Central memory CD4-positive, alpha-beta T cell (primary cell): Measurements from ENCODE around the gene EWSR1.

Experiments used
- DNase-seq: peaks from one replicate; pipeline ENCODE4 v3.0.0; 2022

The EWSR1 gene

DNA sequence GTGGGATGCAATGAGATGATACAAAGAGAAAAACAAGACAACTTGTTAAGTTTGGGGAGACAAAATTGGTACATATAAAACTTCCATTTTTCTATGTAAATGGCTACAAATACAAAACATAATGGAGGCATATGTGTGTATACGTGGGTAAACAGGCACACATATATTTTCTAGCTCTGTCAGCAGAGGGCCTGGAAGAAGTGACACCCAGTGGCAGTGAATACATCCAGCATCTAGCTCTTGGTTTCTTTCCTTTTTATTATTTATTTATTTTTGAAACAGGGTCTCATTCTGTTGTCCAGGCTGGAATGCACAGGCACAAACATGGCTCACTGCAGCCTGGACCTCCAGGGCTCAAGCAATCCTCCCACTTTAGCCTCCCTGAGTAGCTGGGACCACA, 52.5 kb downstream of the EWSR1 start:
- DNase-seq: no peak

DNA sequence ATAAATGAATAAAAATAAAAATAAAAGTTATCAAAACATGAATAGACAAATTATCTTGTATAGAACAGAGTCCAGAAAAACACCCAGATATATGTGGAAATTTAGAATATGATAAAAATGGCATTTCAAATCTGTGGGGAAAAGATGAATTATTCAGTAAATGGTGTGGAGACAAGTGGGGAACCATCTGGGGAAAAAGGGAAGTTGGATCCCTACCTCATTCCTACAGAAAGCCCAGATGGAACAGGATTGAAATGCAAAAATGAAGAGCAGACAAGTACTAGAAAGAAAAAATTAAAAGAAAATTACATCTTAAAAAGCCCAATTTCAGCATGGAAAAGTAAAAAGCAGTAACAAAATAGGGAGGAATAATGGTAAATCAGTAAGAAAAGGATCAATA, 55.6 kb downstream of the EWSR1 start:
- DNase-seq: no peak

DNA sequence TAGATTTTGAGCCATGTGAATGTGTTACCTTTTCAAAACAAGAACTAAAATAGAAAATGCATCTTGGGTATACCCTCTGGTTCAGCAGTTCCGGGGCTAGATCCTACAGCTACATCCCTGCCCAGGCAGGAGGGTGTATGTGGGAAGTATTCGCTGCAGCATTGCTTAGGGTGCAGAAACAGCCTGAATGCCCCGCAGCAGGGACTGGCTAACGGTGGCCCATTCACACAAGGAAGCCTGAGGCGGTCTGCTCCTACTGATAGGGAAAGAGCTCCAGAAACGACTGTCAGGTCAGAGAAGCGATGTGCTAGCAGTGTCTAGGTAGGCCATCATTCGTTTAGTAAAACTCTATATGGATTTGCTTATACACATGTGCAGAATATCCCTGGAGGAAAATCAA, 57.3 kb downstream of the EWSR1 start:
- DNase-seq: no peak

DNA sequence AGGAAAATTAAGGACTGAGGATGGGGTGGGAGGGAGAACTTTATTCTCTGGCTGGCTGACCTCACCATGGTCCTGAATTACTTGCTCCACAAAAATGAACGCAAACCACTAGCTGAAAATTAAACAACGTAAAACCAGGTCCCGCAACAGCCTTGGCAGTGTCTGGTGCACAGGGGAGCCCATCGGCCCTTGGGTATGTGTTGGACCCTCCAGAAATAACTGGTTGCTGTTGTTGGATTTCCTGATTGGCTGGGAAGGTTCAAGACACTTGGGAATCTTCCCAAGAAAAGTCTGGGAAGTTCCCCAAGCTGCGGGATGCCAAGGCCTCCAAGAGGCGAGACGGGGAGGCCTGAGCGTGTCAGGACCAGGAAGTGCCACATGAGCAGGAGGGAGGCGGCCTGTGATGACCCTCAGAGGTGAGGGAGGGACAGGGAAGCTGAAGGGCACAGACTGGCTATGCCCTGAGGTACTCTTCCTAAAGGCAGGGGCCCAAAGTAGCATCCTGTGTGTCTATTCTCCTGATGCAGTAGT, 57.8 kb downstream of the EWSR1 start:
- no peak for DNase-seq

DNA sequence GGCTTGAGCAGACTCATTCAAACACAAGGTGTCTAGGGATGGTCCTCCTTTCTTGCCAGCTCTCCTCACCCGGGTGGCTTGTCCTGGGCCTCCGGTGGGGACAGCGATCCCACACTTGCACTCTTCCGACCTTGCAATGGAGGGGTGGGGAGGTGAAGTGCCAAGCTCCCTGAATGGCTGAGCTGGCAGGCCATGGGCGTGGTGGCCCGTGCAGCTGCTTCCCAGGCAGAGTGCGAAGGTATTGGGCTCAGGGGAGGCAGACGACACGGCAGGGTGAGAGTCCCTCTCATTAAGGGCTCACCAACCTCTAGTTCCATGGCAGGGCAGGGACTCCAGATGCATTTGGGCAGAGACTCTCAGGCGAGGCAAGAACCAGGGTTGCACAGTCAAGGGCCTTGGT, 58.4 kb downstream of the EWSR1 start:
- no peak for DNase-seq

DNA sequence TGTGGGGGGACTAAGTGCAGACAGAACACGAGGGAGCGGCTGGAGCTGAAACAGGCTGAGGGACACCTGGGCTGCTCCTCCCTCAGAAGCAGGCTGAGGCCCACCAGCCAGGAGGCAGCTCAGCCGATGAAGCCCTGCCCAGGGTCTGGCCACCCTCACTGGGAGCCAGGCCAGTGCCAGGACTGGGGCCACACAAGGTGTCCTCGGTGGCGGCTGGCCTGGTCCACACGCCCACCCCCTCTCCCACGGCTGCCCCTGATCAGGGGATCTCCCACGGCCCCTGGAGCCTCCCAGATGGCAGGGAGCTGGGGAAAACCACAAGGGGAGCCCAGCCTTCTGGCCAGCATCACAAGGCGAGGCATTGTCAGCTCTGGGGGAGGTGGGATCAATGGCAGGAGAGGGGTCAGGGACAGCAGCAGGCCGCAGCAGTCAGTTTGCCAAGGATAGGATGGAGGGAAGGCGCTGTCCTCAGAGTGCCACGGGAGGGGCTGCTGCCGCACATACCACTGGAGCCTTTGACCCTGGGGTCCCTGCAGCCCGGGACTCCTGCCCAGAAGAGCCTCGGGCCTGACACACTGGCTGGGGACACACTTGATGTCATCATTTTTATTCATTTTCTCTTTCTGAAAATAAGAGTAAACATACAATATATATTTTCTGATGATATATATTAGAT, 59.2 kb downstream of the EWSR1 start:
- no peak for DNase-seq

DNA sequence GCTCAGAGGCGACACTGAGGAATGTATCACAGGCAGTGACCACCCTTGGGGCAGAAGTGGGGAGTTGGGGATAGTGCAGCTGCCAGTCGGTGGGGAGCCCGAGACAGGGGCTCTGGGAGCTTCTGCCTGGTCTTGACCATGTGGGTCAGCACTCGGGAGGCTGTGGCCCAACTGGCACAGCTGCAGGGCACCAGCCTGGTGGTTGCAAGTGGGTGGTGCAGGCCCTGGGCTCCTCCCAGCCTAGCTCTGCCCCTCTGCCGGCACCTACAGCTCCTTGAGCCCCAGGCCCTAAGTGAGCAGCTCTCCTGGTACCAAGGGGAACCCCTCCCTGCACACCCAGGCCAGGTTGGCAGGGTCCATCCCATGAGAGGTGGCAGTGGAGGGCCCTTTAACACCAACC, 60.0 kb downstream of the EWSR1 start:
- DNase-seq: no peak

DNA sequence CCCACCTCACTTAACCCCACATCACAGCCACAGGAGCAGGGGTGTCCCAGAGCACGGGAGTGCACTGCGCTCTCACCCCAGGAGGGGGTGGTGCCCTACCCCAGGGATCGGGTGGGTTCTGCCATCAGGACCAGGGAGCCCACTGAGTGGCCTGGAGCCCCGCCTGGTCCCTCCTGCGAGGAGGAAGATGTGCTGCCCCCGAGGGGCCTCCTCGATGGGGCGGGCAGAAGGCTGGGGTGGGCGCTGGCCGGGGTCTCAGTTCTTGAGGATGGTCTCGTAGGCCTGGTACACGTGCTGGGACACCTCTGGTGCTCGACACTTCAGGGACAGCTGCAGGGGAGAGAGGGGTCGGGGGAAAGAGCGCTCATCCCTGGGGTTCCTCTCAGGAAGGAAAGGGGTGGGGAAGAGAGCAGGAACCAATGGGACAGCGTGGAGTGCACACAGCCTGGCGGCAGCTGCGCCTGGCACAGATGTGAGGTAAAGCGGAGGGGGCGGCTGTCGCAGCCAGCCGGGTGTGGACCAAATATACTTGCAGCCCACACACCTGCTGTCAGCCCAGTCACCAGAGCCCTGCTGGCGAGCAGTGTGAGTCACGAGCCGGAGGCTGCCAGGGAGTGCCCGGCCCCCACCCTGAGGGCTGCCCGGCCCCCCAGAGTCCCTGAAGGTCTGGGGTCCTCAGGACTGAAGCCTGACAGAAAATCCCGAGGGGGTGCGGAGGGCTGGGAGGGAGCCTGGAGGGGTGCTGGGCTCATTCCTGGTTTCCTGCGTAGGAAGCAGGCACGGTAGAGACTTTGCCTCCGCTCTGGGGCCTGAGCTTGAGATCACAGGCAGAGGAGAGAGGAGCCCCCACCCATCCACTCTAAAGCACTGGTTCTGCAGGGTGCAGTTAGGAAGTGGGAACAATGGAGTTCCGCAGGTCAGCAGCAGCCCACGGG, 60.8 kb downstream of the EWSR1 start:
- no peak for DNase-seq

DNA sequence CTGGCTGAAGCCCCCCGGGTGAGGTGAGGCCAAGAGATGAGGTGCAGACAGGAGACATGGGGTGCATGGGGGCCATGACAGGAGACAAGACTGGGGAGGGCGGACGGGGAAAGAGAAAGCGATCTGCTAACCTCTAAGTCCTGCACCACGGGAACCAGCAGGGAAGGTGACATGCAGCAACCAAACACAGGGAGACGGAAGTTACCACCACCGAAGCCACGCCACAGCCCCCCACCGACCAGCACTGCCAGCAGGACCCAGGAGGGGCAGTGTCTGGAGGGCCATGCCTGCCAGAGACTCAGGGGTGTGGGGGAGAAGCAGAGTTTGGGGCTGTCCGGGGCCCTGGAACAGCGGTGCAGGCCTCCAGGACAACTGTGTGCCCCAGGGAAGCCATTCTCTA, 61.5 kb downstream of the EWSR1 start:
- no peak for DNase-seq

DNA sequence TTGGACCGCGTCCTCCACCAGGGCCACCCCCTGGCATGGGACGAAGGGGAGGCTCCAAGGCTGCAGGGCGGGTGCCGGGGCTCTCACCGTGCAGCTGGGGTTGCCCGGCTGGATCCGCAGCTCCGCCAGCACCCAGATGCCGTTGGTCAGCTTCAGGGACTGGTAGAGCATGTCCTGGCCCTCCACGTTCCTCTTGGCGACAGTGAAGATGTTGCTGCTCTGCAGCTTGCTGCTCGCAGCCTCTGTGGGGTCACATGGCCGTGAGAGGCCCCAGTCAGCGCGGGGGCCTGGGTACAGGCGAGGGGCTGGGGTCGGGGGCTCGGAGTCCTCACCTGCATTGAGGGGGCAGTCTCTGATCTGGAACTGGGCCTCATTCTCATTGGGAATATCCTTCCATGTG, 62.2 kb downstream of the EWSR1 start:
- DNase-seq: no peak

DNA sequence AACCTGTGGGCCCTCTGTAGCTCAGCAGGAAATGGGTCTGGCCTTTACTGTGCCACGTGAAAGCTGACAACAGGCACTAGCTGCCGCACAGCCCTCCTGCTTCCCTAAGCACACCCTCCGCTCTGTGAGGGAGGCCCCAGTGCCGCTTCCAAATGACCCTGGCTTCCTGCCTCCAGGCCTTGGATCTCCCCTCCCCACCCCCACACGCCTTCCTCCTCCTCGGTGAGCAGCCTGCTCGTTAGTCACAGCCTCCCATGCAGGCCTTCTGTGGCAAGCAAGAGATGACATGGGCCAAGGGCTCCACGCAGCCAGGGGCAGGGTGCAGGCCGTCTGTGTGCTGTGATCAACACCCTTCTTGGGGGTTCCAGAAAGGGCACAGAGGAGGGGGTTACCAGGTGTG, 62.7 kb downstream of the EWSR1 start:
- DNase-seq: no peak

DNA sequence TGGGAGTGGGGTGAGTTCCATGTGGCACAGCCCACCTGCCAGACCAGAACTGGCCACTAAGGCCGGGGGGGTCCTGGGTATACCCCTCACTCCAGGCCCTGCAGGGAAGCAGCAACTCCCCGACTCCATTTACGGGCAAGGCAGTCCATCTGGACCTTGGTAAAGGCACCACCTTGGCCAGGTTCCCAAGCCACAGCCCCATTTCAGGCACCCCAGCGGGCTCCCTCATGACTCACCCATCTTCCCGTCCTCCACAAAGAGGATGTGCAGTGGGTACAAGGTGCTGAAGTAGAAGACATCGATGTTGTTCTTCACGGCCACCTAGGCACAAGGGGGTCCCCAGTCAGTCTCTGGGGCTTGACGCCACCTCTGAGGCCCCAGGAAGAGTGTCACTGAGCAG, 63.1 kb downstream of the EWSR1 start:
- no peak for DNase-seq

DNA sequence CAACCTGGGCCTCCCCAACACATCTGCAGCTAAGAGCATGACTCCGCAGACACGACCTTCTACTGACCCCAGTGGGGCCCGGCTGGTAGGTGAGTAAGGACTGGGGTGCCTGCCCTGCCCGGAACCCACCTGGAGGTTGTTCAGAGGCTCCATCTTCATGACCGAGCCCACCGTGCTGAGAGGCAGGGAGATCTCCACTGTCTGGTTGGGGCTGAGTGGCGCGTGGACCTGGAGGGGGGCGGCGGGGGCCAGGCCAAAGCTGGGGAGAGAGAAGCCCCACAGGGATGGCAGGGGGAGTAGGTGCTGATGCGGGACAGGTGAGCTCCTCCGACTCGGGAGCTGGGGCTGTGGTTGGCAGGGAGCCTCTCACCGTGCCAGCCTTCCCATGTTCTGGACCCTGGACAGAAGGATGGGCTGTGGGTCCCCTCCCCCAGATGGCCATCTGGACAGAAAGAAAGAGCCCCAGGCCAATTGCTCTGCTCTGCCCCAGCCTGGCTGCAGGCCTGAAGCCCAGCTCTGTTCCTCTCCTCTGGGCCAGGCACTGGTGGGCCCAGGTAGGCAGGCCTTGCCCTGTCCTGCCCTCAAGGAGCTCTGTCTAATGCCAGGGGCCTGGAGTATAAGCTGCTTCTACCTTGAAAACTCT, 63.7 kb downstream of the EWSR1 start:
- DNase-seq: no peak

DNA sequence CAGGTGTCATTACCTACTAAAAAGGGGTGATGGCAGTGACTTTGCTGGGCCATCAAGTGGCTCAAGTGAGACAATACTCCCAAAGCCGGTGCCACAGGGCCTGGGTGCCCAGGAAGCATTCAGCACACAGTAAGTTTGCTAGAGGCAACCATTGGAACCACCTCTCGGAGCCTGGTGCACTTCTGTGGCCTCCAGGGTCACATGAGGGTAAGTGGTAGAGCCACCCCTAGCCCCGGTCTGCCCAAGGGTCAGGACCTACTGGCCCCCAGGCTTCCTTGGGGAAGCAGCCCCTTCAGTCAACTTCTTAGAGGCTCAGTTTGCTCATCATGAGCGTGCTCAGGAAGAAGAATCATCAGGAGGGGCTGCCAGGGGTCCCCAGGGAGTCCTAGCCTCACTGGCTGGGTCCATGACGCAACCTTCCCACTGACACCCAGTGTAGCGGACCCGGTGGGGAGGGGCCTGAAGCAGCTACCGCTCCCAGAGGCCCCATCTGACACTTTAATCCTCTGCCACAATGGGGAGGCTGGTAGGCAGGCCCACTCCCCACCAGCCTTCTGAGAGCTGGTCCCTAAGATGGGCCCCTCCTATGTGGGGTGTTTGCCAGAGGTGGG, 64.9 kb downstream of the EWSR1 start:
- no peak for DNase-seq

DNA sequence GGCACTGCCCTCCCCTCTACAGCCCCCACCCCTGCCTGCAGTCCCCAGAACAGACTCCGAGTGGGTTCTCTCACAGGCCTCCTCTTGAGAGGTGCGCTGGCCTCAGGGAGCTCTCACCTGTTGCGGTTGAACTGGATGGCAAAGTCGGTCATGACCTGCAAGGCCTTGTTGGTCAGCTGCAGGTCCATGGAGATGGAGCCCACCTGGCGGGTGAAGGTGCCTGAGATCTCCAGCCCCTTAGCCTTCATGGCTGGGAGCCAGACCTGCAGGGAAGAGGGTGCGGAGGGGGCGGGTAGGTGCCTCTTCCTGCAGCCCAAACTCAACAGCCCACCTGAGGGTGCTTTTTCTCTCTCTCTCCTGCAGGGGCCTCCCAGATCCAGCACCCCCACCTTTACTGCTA, 66.1 kb downstream of the EWSR1 start:
- DNase-seq: no peak

DNA sequence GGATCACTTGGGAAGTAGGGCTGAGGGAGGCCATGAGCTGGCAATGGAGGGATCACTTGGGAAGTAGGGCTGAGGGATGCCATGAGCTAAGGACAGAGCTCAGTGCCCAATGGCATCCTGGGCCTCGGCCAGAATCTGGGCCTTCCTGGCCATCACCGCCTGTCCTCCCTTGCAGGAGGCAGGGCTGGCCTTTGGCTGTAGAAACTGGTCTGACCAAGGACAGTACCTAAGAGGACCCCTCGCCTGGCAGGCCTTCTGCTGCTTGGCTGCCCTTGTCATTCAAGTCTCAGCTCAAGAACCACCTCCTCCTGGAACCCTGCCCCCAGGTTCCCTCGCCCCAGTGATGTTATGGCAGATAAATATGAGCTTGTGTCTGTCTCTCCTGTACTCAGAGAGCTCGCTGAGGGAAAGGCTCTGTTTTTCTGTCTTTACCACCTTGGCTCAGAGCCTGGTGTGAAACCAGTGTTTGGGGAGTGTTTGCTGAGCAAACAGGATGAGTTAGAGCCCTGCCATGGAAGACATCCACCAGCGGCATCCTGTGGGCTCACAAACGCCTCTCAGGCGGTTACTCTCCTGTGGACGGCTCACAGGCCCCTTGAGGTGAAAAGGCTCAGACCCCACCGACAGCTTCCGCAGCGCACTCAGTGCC, 66.8 kb downstream of the EWSR1 start:
- DNase-seq: no peak

DNA sequence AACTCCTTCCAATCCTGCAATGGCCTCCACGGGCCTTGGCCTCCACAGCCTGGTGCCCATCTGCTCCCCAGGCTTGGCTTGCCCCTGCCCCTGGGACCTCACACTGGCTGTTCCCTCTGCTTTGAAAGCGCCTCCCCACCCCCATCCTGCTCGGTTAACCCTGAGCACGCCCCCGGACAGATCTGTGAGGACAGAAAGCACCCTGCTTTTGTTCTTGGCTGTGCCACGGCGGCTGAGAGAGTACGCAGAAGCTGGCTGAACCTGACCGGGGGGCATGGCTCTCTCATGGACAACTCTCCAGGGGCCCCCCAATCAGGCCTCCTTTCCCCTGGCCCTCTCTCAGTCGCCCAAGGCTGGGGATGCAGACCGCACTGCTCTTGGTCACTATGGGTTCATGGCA, 67.6 kb downstream of the EWSR1 start:
- no peak for DNase-seq

DNA sequence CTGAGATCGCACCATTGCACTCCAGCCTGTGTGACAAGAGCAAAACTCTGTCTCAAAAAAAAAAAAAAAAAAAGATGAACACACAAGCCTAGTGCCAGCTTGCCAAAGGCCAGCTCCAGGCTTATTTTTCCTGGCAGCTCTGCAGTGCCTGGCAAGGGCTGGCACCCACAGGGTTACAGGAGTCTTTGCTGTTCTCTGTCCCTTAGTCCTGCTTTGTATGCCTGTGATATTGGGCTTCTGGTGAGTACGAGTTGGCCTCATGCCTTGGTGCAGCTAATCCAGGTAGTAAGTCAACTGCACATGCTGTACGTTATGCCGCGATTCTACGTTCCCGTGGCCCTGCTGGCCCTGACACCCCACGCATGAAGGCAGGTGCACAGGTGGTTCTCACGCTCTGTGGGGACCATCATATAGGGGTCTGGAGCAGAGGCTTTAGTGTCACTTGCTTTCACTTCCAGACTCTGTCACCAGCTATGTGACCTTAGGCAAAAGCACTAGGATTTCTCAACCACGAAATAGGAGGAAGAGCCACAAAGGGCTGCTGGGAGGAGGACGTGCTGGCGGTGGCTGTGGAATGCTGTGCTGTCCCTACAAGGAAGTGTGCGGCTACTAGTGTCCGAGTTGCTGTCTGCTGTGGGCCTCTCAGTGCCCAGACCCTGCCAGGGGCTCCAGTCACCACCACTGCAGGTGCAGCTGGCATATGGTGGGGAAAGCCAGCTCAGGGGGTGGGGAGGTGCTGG, 68.9 kb downstream of the EWSR1 start:
- no peak for DNase-seq

DNA sequence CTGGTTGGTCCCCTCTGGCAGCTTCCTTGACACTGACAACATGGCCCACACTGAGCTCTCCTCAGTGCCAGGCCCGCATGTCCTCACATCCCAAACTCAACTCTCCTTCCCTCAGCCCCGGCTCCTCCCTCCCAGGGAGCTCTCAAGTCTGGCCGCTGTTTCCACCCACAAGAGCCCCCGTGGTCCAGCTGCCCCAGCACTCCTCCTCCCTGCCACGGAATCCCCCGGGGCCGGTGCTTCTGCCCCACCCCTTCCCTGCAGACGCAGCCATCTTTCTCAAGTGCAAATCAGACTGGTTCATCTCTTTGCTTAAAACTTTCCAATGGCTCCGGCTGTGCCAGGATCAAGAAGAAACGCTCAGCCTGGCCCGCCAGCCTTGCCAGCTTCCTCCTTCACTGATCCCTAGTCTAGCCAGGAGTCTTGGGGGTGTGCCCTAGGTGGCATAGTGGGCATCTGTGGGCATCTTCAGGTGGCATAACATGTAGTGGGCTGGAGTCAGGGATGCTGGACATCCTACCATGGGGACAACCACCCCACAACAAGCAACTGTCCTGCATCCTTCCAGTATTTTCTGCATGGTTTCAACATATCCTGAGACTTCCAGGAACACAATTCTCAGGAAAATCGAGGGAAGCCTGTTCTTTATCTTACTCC, 69.7 kb downstream of the EWSR1 start:
- no peak for DNase-seq

DNA sequence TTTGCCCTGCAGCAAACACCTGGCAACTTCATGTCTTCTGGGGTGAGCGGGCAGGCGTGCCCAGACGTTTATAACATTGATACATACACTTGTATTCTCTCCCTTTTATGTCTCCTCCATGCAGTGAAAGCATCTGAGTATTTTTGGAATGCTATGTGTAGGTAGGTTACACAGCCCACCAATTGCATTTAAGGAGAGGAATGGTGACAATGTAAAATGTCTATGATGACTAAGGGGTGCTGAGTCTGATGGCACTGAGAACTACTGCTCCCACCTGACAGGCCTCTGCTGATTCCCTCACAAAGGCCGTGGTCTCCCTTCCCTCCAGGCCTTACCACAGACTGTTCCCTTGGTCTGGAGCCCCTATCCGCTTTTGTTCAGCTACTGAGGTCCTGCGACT, 70.3 kb downstream of the EWSR1 start:
- no peak for DNase-seq
